Astrocyte (in vitro differentiated cells and primary cell): Measurements from ENCODE around the gene TLL1.

Source experiments
- CTCF ChIP-seq: IDR thresholded peaks from 2 replicates; pipeline ENCODE4 v1.5.1; 2011; ENCODE audit warnings: low read depth, mild to moderate bottlenecking, inconsistent platforms, low read length, moderate library complexity; ENCODE audit not compliant: insufficient read depth
- EZH2 ChIP-seq: IDR thresholded peaks from 2 replicates; pipeline ENCODE4 v1.6.1; 2012; ENCODE audit warnings: mild to moderate bottlenecking, low read length, inconsistent platforms; ENCODE audit not compliant: insufficient read depth

- TF ChIP-seq EZH2 (no peak), CTCF (no peak)
Observed at GRCh38 chr4:165851256-165851655, 21.8 kb upstream of the TLL1 start.
